GDM1 (cell line): ENCODE data around the gene TMEM8B.

ENCODE experiments used
- DNase-seq: peaks from one replicate; lab custom pipeline; 2025; lab: John Stamatoyannopoulos, UW

The TMEM8B gene

DNA sequence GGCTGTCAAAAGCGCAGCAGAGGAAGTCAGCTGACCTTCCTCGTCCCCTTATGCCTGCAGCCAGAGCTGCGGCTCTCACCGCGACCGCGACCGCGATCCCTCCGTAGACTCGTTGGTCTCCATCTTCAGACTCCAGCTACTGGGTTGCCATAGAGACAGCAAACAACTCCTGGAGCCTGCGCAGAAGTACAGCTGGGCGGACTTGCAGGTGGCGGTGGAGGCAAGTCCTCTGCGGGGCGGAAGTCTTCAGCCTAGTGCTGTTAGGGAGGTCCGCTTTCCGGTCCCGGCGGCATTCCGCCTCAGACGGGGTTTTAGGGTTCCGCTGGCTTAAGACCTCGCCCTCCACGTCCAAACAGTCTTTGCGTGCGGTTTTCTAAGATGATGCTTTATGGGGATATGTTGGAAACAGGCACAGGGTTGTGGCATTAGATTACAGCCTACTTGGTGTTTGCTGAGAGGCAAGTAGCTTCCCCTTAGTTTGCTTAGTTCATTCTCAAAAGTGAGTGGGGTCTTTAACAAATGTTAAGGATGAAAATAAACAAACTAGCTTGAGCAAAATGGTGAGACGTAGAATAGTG is 16.9 kb upstream of the TMEM8B start, which contains the start of gene SPAG8:
TSS of gene SPAG8 (minus strand) at position 238 of the 578 bp plus-strand sequence. CDS start at position 123, 115 bp downstream.
- DNase-seq, result peak; percentile 97

- no peak for DNase-seq
These were observed 15.5 kb upstream of the TMEM8B start for GRCh38 chr9:35813434-35814105.

- peak; percentile 40 for DNase-seq
These were observed 14.8 kb upstream of the TMEM8B start for GRCh38 chr9:35814106-35814840.

DNA sequence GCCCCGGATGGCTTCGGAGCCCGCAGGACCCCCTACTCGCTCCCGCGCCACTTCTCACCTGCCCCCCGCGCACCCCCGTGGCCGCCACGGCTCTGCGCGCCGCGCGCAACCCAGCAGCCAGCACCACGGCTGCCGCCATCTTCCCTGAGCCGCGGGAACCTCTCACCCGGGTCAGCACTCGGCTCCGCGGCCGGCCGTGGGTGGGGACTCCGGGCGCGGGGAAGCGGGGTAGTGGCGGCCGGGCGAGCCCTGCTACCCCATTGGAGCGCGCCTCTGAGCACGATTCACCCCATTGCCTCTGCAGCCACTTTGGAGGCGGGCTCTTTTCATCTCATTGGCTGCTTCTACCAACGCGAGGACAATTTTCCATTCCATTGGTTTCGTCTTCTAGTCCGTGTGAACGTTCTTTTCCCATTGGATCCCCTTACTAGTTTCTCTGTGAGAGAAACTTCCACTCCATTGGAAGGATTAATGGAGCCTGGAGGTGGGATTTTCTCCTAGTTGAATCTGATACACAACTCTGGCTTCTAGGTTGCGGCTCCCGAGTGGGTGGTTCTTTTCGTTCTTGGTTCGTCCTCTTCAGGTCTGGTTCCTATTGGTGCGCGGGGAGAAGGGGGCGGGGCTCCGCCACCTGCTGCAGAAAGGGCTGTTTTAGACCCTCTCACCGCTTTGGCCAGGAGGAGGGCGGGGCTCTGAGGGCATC is 14.0 kb upstream of the TMEM8B start, which contains the start of gene HINT2:
TSS of gene HINT2 (minus strand) at position 202 of the 703 bp plus-strand sequence. CDS start at position 139, 63 bp downstream.
- DNase-seq, result peak; percentile 99

GRCh38 chr9:35816708-35817107 is 12.3 kb upstream of the TMEM8B start:
- no peak for DNase-seq

GRCh38 chr9:35818341-35818740 is 10.7 kb upstream of the TMEM8B start:
- no peak for DNase-seq

DNA sequence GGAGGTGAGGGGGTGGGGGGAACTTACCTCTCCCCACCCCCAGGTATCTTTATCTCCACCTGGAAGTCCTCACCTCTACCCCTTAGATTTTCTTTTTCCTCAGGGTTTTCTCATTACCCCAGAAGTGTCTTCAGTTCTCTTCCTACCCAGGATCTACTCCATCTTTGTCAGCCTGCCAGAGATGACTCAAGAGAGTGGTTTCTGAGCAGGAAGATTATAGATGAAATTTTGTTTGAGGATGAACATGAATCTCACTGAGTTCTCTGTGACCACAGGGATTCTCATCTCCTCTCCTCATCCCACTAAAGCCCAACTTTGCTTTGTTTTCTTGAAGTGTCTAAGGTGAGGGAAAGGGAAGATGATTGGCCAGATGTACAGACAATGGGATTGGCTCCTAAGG is 9.0 kb upstream of the TMEM8B start:
- no peak for DNase-seq

DNA sequence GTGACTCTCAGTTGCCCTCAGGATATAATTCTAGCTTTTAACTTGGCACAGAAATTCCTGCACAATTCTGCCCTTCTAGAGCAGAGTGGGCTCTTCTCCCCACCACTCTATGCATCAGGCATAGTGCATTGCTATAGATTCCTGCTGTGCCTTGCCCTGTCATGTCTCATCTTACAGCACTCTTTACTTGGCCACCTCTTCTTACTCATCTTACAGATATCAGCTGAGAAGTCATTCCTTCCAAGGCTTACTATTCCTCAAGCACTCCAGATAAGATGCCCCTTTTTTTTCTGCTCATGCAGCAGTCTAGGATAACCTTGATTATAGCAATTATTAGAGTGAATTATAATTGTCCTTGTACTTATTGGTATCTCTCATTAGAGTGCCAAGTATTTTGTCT is 6.1 kb upstream of the TMEM8B start:
- DNase-seq, result no peak

- peak; percentile 53 for DNase-seq
These were observed 2.8 kb upstream of the TMEM8B start for GRCh38 chr9:35826071-35826701.

DNA sequence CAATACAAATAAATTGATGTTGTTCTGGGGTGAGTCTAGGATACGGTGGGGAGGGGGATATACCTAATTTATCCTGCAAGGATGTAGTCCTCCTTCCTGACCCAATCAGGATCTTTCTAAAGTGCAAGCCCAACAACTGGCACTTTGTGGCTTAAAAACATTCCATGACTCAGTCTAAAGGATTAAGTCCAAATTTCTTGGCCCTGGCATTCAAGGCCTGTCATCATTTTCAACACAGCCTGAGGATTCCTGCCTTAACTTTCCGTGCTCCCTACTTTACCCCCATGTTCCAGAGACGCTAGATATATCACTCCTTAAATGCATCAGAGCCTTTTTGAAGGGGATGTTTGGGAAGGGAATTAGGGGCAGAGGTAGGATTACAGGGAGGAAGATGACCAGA is 1.5 kb upstream of the TMEM8B start:
- no peak for DNase-seq

- no peak for DNase-seq
These were observed 328 bp upstream of the TMEM8B start, which contains the start of gene FAM221B for GRCh38 chr9:35828716-35829083. Gene FAM221B, minus strand, starts transcription at chr9:35828732. Its CDS starts 2,571 bp downstream, at chr9:35826161.

DNA sequence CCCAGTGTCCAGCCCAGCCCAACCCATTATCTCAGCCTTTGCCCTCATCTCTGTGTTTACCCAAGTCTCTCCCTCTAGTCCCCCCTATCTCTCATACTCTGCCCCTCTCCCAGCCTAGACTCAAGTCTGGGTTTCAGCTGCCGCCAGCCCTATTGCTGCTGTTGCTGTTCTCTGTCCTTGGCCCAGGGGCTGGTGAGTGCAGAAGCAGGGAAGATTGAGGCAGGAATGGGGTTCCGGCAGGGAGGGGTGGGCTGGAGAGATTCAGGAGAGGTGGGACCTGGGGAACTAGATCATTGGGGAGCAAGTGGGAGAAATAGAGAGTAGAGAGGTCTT is 702 bp downstream of the TMEM8B start:
- no peak for DNase-seq

DNA sequence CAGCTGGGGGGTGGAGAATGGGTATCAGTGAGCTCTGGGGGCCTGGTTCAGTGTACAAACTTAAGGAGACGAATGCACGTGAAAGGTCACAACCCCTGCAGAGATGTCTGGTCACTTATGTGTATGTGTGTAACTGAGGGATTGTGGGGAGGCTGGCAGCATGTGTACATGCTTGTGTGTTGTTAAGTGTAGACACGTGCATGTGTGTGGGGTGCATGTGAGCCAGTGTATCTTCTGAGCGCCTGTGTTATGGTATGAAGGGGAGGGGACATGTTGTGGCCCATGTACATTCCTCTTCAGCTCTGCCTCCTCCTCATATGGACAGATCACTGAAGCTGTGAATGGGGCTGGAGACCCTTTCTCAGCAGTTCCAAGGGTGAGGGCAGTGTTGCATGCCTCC is 2.0 kb downstream of the TMEM8B start:
- no peak for DNase-seq

DNA sequence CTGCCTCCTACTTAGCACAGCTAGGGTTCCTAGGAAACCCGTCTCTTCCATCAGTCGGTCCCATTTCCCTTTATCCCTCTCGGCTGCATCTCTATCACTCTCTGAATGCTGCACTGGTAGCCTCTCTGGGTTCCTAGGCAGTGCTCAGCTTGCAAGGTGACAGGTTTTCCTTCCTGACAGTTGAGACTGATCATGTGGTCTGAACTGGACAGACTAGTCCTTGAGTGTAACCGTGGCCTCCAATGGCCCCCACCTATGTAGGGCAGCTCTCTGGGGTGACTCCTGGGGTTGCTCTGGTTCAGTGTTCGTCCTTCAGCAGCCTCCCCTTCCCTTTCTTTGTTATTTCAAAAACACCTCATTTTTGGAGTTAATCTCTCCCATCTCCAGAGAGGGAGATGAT is 3.8 kb downstream of the TMEM8B start:
- no peak for DNase-seq

DNA sequence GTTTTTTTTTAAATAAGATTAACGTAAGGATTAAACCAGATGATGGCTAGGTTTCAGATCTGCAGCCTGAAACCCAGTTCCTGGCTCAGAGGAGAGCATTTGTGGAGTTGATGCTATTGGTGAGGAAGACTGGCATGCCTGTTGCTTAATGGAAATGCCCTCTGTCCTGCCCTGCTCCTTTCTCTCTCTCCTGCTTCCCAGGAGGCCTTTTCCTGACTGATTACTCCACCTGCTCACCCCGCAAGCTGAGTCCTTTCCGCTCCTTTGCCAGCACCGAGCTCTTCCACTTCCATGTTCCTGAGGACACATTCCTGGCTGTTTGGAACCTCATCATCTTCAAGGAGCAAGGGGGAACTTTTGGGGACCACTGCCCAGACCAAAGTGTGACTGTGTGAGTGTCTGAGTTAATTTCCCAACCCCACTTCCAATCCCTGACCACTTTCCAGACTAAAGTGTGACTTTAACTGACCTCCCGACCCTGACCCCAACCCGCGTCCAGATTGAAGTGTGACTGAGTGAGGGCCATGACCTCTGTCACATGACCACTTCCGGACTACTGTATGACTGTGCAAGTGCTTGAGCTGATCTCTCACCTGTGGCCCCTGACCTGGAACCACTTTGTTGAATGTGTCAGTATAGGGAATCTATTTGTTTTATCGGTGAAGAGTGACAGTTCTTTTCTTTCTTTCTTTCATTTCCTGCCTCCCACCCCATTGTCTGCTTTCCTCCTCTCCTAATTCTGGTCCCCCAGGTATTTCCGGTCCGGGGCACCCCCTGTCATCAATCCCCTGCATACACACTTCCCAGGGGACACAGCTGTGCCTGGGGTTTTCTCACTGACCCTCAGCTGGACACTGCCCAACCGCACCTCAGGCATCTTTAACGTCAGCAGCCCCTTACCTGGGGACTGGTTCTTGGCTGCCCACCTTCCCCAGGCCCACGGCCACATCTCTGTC is 5.5 kb downstream of the TMEM8B start:
- no peak for DNase-seq

- DNase-seq, result no peak
These were observed 6.2 kb downstream of the TMEM8B start for GRCh38 chr9:35835216-35835632.

- no peak for DNase-seq
These were observed 6.7 kb downstream of the TMEM8B start for GRCh38 chr9:35835766-35836165.

GRCh38 chr9:35836595-35836994 is 7.6 kb downstream of the TMEM8B start:
- DNase-seq, result no peak

- no peak for DNase-seq
These were observed 10.9 kb downstream of the TMEM8B start for GRCh38 chr9:35839926-35840325.

DNA sequence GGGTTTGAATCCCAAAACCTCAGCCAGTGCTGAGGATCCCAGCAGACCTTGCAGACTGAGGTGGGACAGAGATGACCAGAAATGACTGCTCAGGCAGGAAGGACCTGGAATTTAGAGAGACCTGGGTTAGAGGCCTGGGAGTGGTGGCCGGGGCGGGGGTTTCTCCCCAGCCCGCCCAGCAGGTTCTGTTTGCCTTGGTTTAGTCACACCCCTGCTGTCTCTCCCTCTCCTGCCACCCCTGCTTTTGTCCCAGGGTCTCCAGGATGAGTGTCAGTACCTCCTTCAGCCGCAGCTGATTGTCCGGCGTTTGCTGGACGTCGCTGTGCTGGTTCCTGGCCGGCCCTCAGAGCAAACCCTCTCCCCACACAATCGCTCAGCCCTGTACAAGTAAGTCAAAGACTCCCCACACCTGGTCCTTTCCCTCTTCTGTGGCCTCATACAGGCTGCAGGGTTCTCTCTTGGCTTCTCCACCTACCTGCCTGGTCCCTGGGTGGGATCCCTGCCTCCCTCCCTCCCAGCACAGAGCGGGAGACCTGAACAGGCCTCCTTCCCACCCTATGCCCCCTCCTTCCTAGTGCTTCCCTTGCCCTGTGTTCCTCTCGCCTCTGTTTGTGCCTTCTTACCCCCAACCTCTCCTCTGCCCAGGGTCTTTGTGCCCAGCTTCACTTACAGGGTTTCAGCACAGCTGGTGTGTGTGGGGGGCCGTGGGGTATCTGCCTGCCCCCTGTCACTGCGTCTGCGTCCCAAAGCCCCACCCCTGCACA is 12.0 kb downstream of the TMEM8B start:
- DNase-seq, result no peak
